ENCODE results near the gene CTDSP1.

- TF ChIP-seq EZH2 (IDR thresholded peaks at IDR 0.05; ENCODE audit: borderline replicate concordance, insufficient read depth, low read length, poor library complexity, severe bottlenecking), result no peak
- TF ChIP-seq CTCF (IDR thresholded peaks at IDR 0.05; ENCODE audit: poor library complexity, severe bottlenecking), result no peak
- no peak for TF ChIP-seq TAF1 (IDR thresholded peaks at IDR 0.05; ENCODE audit: low read depth)
- no peak for TF ChIP-seq POLR2AphosphoS5 (IDR thresholded peaks at IDR 0.05)
- no peak for TF ChIP-seq RAD21 (conservative IDR thresholded peaks at IDR 0.05)
- TF ChIP-seq REST (IDR thresholded peaks at IDR 0.05; ENCODE audit: borderline replicate concordance), result no peak
- TF ChIP-seq SMC3 (conservative IDR thresholded peaks at IDR 0.05; ENCODE audit: poor library complexity), result no peak
- no peak for TF ChIP-seq EP300 (conservative IDR thresholded peaks at IDR 0.05; ENCODE audit: poor library complexity, severe bottlenecking)
Measured at GRCh38 chr2:218407717-218408116, 8.0 kb downstream of the CTDSP1 start.
